GM20431 (cell line): ENCODE measurements around the gene ITGAX.

Experiments
- in situ Hi-C: fragments of 300-500 bp; cut with MseI, MboI; formaldehyde crosslinking; loops from one replicate; pipeline ENCODE4 v1.15.0; 2020; ENCODE audit warnings: low sequenced_read_pairs; ENCODE audit not compliant: unreplicated experiment

Gene ITGAX

DNA sequence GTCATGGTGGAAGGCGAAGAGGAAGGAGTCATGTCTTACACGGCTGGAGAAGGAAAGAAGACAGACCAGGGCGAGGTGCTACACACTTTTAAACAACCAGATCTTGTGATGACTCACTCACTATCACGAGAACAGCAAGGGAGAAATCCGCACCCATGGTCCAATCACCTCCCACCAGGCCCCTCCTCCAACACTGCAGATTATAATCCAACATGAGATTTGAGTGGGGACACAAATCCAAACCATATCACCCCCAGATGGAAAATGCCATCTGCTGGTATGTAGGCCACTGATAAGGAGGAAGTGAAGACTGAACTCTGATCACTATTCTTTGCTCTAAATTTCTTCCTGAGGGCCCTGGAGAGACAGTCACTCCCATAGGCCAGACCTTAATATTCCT lies 7.5 kb upstream of the ITGAX start:
- in situ Hi-C loops = no loop called here

DNA sequence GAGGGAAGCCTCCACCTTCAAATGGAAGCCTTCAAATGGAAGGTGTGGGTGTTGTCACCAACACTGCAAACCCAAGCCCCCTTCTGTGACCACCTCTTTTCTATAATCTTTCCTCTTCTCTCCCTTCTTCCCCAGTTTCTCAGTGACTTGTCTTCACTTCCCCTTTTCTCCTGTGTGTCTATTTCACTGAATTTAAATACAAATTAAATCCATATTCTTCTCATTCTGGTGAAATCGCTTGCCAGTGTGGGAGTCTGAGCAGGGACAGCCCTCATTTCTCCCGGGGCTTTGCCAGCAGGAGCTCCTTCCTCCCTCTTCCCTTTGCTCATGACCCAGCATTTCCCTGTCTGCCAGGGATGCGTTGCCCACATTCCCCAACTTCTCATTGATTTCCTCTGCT lies 6.4 kb upstream of the ITGAX start:
- in situ Hi-C loops = no loop called here

DNA sequence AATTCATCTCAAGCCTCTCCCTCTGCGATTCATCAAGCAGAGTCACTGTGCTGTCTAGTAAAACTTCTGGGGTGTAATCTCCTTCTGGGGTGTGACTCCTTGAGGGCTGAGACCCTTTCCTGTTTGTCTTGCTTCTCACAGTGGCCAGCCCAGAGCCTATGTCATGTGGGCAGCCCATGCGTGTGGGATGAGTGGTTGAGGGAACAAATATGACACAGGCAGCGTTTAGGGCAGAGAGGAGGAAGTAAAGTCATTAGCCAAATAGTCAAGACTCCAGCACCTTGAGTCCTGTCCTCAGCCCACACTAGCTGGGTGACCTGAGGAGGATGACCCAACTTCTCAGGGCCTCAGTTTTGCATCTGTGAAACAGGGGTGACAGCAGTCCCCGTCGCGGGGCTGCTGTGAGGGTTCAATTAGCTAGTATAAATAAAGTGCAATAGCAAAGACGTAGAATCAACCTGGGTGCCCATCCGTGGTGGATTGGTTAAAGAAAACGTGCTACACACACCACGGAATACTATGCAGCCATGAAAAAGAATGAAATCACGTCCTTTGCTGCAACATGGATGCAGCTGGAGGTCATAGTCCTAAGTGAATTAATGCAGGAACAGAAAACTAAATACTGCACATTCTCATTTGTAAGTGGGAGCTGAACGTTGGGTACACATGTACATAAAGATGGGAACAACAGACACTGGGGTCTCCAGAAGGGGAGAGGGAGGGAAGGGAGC lies 4.5 kb upstream of the ITGAX start:
- in situ Hi-C loops = no loop called here

DNA sequence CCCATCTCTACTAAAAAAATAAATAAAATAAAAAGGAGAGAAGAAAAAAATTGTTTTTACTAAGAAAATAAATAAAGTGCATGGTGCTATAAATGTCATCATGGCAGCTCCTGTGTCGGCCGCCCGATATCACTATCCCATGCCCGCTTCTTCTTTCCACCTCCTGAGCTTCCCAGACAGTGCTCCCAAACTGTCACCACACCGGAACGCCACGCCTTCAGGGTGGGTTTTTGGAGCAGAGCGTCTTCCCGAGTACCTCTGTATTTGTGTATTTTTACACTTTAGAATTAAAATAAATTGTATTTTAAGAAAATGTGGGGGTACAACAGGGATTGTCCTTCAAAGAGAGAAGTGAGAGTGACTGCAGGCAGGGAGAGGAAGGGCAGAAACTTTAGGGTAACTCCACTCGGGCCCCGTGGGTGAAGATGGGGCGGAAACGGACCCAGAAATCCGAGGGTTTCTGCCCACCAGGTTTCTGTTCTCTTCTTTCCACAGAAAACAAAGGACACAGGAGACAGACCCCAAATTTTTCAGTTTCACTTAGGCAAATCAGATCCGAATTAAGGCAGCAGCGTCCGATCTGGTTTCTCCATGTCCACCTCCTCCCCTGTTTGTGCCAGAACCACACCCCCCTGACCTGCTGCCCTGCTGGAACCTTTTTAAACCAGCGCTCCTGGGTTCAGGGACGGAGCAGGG lies 3.6 kb upstream of the ITGAX start:
- in situ Hi-C loops = no loop called here

DNA sequence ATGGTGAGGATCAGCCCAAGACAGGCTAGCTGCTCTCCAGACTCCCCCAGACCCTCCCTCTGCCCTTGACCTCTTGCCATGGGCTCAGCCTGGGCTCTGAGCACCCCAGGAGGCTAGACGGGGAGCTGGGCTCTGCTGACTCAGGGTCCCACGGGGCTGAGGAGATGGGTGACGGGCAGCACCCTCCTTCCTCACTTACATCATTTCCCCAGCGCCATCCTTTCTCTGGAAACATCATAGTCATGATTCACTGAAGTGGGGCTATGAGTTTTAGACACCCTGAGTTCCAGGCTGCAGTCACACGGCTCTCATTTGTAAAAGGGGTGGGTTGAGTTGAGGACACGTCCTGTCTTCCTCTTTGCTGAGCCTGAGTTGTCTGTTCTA lies 3.0 kb upstream of the ITGAX start:
- in situ Hi-C loops = no loop called here

DNA sequence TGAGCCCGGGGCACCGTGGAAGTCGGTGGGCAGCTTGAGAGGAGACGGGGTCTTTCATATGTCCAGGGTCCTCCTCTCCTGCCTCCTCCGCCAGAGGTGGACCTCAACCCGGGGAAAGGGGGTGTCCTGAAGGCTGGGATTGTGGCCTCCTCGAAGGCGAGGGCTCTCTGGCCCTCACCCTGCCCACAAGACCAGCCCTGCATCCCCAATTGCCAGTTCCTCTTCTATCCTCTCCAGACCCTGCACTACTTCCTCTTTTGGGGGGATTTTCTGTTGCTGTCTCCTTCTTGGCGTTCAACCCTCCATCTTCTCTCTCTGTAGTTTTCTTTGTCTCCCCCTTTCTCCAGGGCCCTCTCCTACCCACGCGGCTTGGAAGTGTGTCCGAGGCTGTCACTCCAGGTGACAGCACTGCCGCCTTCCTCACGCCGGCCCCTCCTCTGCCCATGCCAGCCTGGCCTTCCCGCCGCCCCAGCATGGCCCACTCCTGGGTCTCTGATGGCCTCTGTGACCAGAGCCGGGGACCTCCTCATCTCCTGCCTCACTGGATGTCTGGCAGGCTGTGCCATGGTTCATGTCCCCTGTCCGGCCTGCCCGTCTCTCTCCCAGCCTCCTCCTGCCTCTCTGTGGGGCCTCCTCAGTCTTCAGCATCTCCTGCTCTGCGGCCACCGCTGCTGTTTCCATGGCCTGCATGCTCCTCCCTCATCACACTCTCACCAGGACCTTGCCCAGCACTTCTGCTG lies 2.4 kb upstream of the ITGAX start:
- in situ Hi-C loops = no loop called here

DNA sequence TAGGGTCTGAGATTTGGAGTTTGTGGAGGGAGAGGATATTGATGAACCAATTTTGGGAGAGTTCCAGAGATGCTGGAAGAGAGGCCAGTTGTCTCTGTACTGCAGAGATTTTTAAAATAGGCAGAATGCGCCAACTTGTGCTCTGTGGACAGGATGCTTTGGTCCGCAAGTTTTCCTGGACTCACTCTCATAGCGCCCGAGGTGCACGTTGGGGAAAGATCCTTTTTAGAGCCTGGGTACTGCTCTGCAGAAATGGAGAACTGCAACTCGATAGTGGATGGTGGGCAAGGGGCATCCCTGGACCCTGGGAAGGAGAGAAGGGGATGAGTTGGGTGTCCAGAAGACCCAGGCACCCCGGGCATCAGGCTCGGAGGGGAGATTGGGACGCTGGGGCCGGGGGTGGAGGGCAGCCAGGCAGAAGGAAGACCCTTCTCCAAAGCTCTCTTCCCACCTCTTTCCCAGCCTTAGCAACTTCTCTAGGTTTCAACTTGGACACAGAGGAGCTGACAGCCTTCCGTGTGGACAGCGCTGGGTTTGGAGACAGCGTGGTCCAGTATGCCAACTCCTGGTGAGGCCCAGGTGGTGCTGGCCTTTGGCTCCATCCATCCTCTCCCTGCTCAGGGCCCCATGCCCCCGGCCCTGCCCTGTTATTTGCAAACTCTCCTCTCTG lies 590 bp downstream of the ITGAX start:
- in situ Hi-C loops = no loop called here

DNA sequence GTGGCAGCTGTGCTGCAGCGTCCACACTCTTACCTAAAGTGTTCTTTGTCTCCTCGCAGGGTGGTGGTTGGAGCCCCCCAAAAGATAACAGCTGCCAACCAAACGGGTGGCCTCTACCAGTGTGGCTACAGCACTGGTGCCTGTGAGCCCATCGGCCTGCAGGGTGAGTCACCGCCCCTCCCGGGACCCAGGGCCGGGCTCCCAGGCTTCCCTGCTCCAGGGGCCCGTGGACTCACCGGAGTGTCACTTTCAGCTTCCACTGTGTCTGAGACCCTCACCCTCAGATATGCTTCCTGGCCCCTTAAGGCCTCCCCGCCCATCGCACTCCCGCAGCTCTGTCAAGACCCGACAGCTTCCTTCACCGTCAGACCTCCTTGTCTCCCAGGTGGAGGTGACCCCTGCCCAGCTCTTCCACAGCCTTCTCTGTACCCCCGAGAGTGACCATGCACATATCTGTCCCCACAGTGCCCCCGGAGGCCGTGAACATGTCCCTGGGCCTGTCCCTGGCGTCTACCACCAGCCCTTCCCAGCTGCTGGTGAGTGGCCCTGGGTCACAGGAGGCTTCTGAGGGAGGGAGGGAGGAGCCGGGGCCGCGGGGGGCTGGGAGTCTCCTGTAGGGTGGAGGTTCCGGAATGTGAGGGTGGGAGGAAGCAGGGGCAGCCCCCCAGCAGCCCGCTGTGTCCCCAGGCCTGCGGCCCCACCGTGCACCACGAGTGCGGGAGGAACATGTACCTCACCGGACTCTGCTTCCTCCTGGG lies 1.8 kb downstream of the ITGAX start:
- in situ Hi-C loops = no loop called here

DNA sequence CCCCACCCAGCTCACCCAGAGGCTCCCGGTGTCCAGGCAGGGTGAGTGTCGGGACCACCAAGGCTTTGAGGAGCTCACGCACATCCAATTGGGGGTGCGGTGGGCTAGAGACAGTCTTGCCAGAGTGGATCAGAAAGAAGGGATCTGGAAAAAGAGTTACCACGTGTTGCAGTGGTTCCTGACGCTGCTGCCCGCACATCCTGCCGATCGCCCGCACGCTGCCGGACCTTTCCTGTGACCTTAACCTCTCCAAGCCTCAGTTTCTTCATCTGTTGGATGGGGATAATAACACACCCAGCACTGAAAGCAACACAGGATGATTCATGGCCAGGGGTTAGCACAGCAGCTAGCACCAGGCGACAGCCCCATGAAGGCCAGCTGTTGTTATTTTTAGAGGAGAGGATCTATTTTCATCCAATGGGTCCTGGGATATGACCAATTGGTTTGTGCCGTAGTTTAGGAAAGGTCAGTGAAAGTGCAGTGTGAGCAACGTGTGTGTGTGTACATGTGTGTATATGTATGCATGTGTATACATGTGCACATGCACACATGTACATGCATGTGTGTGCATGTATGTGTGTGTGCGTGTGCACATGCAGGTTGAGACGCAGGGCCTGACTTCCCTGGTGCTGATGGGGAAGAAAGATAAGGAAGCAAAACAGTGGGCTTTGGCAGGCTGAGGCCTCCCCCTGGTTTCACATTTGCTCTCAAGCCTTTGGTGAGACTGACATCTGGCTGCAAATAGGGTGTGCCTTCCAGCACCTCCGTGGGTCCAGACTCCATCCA lies 2.5 kb downstream of the ITGAX start:
- in situ Hi-C loops = no loop called here

DNA sequence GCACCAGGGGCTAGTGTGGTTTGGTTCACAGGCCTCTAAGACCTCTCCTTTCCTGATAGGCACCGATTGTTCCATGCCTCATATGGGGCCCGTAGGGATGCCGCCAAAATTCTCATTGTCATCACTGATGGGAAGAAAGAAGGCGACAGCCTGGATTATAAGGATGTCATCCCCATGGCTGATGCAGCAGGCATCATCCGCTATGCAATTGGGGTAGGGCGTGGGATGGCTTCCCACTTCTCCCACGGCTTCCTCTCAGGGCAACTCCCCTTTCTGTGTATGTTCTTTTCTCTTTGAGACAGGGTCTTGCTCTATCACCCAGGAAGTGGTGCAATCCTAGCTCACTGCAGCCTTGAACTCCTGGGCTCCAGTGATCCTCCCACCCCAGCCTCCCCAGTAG lies 5.3 kb downstream of the ITGAX start:
- in situ Hi-C loops = no loop called here

DNA sequence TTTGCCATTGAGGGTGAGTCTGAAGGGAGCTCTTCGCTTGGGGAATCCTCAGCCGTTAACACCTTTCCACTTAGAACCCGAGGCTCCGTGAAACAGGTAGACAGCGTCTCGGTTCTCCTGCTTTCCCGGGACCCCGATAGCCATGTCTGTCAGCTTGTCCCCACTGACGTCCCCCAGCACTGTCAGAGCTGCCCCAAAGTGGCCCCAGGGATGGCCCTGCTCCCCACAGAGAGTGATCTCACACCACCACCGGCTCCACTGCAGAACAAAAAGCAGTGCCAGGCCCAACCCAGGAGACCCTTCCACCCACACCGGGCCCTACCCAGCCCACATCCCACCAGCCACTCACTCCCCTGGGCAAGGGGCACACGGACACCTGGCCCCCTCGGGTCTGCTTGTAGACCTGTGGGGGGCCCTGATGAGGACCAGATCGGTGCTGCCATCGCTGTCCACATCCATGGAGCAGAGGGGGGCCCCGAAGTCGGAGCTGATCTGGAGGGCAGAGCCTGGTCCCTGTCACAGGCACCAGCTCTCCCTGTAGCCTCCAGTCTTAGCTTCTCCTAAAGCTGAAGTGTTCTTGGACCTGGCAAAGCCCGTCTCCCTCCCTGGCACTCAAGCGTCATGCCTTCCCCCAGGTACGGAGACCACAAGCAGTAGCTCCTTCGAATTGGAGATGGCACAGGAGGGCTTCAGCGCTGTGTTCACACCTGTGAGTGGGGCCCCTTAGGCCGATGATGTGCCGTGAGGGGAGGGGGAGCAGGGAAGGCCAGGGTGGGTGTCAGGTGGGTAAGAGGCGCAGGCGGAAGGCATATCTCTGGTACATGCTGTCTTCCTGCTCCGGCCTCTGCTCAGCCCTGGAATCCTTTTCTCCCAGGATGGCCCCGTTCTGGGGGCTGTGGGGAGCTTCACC lies 6.5 kb downstream of the ITGAX start:
- in situ Hi-C loops = no loop called here

DNA sequence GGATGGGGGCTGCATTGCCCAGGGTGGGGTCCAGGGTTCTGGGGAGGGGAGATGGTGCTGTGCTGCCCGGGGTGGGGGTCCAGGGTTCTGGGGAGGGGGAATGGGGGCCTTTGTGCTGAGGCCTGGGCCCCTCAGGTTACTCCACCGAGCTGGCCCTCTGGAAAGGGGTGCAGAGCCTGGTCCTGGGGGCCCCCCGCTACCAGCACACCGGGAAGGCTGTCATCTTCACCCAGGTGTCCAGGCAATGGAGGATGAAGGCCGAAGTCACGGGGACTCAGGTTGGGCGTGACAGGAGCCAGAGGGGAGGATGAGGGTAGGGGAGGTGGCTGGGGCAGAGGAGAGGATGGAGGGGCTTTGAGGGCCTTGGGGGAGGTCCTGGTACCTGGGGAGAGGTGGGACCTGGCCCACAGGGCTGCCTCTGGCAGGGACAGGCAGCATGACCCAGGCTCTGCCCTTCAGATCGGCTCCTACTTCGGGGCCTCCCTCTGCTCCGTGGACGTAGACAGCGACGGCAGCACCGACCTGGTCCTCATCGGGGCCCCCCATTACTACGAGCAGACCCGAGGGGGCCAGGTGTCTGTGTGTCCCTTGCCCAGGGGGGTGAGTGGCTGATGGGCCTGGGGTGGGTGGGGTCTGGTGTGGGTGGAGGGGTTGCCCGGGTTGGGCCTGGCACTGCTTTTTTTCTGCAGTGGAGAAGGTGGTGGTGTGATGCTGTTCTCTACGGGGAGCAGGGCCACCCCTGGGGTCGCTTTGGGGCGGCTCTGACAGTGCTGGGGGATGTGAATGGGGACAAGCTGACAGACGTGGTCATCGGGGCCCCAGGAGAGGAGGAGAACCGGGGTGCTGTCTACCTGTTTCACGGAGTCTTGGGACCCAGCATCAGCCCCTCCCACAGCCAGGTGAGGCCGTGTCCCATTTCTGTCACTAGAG lies 7.8 kb downstream of the ITGAX start:
- in situ Hi-C loops = no loop called here

DNA sequence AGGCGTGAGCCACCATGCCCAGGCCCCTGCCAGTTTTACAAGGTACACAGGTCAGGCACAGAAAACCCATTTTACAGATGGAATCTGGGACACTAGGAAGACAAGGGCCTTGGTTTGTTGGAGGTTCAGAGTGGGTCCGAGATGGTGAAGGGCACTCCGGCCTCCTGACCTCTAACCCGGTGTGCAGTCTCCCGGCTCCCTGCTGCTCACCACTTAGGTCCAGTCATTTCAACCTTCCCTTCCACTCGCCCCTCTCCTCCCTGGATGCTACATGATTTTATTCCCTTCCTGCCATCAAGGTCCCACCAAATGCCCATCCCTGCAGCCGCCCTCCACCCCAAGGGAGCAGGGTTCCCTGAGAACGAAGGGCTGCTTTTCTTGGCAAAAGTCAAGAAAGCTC lies 8.7 kb downstream of the ITGAX start:
- in situ Hi-C loops = no loop called here

DNA sequence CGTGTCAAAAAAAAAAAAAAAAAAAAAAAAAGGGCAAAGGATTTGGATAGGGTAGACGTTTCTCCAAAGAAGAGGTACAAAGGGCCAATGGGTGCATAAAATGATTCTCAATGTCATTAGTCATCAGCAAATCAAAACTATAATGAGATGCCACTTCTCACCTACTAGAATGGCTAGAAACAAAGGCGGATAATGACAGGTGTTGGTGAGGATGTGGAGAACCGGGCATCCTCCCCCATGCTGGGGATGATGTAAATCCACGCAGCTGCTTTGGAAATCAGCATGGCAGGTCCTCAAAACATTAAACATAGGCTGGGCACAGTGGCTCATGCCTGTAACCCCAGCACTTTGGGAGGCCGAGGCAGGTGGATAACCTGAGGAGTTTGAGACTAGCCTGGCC lies 9.4 kb downstream of the ITGAX start:
- in situ Hi-C loops = no loop called here

DNA sequence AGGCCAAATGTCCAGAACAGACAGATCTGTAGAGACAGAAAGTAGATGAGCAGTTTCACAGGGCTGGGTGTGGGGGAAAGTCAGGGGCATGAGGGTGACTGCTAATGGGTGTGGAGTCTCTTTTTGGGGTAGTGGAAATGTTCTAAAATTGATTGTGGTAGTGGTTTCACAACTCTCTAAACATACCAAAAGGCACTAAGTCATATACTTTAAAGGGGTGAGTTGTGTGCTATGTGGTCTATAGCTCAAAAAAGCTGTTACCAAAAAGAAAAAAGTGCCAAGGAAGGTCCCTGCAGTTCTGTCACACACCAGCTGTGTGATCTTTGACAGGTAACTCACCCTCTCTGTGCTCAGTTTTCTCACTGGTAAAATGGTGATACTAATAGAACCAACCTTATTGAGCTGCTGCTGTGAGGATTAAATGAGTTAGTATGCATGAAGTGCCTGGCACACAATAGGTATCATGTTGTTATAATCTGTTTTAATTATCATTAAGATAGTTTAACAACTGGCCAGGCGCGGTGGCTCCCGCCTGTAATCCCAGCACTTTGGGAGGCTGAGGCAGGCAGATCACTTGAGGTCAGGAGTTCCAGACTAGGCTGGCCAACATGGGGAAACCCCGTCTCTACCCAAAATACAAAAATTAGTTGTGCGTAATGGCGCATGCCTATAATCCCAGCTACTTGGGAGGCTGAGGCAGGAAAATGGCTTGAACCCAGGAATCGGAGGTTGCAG lies 10.3 kb downstream of the ITGAX start:
- in situ Hi-C loops = no loop called here

DNA sequence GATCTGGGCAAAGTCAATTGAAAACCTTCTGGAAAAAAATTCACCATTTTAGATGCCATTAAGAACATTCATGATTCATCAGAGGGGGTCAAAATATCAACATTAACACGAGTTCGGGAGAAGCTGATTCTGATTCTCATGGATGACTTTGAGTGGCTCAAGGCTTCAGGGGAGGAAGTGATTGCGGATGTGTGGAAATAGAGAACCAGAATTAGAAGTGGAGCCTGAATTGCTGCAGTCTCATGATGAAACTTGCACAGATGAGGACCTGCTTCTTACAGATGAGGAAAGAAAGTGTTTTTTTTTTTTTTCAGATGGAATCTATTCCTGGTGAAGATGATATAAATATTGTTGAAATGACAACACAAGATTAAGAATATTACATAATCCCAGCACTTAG lies 12.9 kb downstream of the ITGAX start:
- in situ Hi-C loops = no loop called here

DNA sequence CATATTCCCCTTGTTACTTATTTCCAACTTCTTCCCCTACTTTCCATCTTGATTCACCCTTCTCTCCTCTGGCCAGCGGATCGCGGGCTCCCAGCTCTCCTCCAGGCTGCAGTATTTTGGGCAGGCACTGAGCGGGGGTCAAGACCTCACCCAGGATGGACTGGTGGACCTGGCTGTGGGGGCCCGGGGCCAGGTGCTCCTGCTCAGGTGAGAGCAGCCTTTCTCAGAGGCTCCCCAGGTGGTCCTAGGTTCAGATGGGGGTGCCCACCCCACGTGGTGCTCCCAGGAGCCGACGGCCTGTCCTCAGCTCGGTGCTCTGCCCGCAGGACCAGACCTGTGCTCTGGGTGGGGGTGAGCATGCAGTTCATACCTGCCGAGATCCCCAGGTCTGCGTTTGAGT lies 16.0 kb downstream of the ITGAX start:
- in situ Hi-C loops = no loop called here
